Measurements from ENCODE around the gene HMOX1.

The HMOX1 gene, protein sequence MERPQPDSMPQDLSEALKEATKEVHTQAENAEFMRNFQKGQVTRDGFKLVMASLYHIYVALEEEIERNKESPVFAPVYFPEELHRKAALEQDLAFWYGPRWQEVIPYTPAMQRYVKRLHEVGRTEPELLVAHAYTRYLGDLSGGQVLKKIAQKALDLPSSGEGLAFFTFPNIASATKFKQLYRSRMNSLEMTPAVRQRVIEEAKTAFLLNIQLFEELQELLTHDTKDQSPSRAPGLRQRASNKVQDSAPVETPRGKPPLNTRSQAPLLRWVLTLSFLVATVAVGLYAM

DNA sequence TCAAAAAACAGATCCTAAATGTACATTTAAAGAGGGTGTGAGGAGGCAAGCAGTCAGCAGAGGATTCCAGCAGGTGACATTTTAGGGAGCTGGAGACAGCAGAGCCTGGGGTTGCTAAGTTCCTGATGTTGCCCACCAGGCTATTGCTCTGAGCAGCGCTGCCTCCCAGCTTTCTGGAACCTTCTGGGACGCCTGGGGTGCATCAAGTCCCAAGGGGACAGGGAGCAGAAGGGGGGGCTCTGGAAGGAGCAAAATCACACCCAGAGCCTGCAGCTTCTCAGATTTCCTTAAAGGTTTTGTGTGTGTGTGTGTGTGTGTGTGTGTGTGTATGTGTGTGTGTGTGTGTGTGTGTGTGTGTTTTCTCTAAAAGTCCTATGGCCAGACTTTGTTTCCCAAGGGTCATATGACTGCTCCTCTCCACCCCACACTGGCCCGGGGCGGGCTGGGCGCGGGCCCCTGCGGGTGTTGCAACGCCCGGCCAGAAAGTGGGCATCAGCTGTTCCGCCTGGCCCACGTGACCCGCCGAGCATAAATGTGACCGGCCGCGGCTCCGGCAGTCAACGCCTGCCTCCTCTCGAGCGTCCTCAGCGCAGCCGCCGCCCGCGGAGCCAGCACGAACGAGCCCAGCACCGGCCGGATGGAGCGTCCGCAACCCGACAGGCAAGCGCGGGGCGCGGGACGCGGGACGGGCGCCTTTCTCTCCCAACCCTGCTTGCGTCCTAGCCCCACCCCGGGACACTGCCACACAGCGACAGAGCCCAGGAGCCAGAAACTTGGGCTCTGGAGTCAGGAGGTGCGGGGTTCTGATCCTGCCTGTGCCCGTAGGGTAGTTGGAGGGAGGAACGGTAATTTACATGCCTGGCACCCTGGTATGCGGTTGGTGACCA, at the start of gene HMOX1:
HMOX1 (plus strand) TSS at position 560 of the 887 bp plus-strand sequence; CDS start at position 638, 78 bp downstream.
- peak; percentile 20 for DNase-seq

DNA sequence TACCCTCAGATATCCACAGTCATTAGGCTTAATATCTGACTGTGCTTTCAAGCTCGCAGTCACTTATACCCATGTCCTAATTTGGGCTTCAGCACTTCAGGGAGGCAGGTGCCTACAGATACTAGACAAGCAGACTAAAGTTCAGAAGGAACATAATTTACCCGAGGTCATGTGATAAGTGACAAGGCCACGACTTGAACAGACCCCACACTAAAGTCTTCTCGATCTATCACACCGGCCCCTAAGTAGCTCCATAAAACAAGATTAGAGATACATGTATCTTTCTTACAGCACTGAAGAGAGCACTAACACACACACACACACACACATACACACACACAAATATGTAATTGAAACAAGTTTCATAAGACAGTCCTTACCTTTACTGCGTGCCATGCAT, 48.6 kb upstream of the HMOX1 start:
- no peak for DNase-seq

DNA sequence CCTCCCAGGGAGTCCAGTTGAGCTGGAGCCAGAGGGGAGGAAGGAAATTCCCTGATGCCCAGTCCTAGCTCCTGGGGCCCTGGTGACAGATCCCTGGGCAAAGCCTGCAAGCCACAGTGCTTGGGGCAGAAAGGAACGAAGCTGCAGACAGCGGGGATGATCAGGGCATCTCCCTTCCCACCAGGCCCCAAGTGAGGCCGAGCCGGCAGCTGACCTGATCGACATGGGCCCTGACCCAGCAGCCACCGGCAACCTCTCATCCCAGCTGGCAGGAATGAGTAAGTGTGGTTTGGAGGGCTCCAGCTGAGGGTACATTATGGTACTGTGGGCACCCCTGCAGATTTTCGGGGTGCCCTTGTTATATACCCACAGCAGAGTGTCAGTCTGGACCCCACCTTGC, 47.7 kb upstream of the HMOX1 start:
- no peak for DNase-seq

DNA sequence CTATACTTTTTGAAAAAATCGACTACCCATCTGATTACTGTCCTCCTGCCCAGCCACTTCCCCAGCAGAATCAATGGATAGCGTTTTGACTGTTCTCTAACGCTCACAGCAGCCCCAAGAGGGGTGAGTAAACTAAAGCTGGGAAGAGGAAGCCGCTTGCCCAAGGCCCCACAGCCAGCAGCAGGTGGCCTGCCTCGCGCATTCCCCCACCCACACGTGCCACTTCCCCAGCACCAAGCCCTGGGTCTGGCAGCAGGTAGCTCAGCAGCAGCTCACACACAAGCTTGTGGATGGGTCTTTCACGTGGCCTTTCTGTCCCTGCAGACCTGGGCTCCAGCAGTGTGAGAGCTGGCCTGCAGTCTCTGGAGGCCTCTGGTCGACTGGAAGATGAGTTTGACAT, 46.9 kb upstream of the HMOX1 start:
- DNase-seq, result no peak

DNA sequence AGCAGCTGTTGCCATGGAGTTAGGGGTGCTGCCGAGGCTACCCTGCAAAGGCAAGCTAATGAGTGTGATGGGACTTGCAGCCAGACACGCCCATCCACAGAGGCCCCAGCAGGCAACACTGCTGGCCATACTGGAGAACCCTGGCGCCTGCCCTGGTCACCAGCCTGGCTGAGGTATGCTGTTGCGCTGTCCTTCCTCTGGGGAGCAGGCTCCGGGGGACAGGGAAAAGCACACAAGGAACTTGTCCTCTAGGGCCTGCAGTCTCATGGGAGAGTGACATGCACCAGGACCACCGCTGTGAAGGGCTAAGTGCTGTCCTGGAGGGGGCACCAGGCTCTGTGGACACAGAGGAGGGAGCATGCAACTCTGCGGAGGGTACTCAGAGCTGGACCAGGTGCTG, 45.4 kb upstream of the HMOX1 start:
- DNase-seq, result no peak

DNA sequence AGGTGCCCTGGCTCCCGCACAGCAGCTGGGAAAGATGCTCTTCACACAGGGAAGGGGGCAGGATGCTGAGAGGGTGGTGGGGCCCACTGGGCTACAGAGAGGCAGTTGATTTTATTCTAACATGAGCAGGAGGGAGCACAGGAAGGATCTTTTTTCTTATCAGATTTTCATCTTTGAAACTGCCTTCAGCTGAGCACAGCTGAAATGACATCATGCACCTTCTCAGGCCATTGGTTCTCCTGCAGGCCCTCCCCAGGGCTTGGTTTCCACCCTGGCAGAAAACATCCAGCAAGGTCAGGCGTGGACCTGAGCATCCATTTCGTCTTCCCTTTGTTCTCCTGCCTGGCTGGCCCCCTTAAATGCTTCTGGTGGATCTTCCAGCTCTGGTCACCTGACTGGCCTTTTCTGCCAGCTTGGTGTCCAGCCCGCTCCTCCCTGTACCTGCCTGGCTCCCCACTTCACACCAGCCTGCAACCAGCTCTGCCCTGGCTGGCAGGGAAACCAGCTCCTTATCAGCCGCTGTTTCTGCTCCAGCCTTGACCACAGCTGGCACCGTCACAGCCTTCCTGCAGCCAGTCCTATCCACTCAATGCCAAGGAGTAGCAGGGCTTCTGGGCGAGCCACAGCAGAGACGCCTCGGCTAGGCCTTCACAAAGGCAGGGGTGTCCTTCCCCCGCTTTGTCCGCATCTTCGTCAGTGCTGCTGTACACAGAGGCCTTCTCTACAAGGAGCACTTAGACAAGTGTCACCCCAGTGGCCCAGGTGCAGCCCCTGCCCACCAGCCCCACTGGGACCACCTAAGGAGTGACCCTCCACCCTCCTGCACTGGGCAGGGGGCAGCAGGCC, 44.7 kb upstream of the HMOX1 start:
- no peak for DNase-seq

DNA sequence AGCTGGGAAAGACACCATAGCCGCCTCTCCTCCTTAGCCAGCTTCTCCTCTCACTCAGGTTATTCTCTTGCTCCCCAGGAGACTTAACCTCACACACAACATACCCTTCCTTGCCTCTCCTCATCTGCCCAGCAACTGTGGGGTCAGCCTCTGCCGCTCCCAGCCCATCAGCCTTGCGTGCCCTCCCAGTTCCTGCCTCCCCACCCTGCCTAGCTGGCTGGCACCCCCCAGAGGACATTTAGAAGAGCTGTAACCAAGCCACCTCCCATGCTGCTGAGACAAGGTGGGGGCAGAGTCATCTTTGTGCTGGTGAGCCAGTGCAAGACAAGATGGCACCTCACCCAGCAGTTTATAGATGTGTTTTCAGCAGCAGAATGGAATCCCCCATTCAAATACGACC, 43.0 kb upstream of the HMOX1 start:
- no peak for DNase-seq

DNA sequence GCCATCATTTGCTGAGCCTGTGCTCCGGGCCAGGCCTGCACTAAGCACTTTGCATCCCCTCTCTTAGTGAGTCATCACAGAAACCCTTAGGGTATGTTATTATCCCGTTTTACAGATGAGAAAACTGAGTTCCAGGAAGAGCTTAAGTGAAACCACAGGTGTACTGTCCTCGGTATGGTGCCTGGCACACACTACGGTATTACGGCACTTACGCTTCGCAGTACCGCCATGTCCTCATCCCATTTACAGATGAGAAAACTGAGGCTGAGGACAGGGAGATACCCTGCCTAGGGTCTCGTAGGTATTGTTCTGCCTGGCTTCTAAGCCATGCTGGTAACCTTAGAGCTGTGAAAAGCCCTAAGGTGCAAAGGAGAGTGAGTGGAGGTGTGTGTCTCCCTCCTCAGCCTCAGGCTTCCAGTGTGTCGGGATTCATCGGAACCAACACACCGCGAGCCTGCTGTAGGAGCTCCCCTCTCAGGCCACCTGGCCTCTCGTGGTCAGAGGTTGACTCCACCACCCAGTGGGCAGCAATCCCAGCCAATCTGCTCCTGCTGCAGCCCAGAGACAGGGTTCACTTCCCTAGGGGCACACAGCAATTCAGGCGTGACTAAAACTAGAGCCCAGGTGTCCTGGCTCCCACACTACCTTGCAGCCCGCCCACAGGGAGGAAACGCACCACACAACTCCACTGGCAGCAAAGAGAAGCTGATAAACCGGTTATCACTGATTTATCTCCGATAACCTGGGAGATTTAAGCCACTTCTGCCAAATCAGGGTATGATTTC, 39.6 kb upstream of the HMOX1 start:
- DNase-seq, result no peak

DNA sequence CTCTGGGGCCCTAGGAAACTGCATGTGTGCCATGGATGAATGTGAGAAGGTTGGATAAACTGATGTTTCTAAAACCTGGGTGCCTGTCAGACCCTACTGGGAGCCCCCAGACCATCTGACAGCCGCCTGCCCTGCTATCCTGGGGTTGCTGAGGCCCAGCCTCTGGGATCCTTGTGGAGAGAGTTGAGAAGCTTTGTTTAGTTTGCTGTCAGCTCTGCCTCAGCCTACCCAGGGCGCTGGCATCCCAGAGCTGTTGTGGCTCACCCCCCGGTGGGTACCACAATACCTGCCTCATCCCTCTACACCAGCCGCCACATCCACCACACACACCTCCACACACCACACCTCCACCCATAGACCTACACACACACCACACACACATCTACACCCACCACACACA, 38.5 kb upstream of the HMOX1 start:
- no peak for DNase-seq

DNA sequence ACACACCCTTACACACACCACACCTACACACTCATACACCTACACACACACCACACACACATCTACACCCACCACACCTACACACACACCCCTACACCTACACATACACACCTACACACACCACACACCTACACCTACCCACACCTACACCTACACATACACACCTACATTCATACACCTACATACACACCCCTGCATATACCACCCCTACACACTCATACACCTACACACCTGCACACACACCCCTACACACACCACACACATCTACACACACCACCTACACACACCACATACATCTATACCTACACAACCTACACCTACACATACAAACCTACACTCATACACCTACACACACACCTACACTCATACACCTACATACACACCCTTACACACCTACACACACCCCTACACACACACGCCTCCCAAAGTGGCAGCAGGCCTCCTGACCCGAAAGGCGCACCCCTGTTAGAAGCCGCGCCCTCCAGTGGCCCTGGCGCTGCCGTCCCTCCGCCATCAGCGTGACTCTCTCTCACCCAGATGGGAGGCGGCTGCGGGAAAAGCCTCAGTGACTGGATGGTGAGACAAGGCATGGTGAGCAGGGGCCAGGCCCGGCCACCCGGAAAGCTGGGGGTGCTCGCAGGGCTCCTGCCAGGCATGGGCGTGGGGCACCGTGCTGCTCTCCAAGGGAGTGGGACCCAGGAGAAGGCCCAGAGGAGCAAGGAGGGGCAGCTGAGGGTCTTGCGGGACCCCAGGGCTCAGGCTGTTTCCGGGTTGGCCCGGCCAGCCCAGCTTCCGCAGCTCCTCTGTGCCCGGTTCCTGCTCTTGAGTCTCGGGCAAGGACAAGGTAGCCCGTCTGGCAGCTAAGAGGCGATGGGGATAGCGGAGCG, 37.0 kb upstream of the HMOX1 start:
- DNase-seq, result no peak

DNA sequence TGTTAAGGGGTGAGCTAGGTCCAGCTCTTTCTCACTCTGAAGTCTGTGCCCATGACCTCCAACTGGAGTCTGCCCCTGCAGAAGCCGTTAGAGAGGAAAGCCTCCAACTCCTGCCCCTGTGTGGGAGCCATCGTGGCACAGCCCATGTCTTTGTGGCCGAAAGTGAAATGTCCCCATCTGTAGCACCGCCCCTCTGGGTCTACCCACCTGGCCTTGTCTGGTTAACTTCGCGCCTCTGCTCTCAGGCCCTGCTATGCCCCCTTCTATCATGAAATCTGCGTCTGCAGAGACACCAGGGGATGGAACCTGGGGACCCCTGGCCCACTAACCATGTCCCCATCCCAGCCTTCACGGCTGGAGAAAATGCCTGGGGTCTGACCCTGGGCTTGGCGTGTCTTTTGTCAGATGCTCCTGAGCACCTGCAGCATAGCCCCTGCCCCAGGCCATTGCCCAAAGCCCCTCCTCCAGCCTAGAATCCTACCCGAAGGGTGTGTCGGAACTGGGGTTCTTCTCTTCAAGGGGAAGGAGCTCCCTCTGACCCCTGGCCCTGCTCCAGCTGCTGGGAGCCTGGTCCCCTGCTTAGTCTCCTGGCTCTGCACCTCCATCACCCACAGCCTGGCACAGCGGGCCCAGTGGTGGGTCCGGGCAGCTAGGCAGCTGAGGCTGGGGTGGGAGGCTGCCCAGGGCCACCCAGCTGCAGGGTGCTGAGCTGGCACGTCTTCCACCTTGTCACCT, 35.8 kb upstream of the HMOX1 start:
- no peak for DNase-seq

DNA sequence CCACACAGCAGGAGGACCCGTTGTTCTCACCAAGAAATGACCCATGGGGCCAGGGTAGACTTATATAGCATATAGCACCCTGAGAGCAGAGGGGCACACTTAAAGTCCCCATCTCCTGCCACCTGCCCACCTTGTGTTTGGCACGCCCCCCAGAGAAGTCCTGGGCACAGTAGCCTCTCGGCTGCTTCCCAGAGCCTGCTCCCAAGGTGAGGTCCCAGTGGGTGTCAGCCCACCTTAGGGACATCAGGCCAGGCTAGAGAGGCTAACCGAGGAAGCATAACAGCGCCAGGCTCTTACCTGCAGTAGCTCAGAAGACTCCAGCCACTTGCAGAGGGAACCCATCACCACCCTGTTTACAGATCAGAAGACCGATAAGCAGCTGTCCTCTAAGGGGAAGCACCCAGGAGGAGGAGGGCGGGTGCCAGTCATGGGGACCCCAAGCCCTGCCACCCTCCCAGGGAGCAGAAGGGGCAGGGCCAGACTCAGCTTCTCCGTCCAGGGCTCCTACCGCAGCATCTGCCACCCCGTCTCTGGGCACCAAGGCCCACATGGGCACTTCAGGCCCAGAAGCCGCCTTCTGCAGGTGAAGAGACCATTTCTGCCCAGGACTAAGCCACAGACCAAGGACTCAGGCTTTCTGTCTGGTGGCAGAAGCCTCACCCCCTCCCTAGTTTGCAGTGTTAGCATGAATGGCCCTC, 34.9 kb upstream of the HMOX1 start:
- DNase-seq, result no peak

DNA sequence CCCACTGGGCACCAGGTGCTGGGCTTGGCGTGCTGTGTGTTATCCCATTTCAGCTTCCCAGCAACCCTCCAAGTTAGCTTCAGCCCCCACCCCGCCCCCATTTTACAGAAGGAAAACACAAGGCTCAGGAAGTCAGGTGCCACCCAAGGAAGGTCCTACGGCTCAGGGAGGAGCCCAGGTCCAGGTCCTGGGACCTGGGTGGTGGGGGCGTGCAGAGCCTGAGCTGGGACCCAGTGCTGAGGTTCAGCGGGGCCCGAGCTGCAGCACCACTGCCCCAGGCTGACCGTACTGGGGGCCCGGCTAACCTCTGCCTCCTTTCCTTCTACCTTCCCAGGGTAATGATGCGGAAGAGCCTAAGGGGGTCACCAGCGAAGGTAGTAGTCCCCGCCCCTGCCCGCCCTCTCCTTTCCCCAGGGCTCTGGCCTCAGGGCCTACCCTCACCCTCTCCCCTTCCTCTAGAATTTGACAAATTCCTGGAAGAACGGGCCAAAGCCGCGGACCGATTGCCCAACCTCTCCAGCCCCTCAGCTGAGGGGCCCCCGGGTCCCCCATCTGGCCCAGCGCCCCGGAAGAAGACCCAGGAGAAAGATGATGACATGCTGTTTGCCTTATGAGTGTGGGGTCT, 34.2 kb upstream of the HMOX1 start:
- DNase-seq, result no peak

DNA sequence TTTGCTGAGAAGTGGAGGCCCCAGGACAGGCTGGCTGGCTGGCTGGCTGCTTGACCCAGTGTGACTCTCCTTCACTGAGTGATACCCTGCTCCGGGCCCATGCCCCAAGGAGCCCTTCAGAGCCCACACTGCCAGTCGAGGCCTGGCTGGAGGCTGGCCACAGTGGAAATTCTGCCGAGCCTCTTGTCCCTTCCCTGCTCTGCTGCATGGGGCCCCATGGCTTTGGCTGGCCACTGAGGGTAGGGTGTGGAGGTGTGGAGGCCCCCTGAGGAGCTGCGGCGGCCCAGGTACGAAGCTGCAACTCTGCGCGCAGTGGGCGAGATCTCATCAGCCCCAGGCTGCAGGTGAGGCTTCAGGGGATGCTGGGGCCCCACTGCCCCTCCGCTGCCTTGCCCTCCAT, 33.4 kb upstream of the HMOX1 start:
- no peak for DNase-seq

DNA sequence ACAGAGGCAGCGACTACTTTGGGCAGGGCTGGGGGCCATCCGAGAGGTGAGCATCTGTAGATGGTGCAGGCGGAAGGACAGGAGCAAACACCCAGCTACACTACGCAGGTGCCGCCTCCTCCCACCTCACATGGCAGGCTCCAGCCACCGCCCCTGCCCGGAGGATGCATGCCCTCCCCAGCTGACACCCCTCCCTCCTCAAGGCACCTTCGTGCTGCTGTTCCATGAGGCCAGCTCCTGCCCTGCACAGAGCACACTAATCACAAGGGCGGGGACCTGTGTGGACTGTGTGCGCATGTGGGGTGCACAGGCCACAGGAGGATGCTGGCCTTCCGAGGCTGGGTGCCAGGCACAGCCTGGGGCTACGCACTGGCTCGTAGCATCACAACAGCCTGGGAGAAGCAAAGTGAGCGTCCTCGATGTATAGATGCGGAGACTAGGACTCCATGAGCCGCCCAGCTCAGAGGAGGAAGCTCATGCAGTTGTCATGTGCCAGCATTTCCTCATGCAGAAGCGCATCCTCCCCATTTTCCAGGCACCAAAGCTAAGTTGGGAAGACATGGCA, 32.8 kb upstream of the HMOX1 start:
- DNase-seq, result no peak

DNA sequence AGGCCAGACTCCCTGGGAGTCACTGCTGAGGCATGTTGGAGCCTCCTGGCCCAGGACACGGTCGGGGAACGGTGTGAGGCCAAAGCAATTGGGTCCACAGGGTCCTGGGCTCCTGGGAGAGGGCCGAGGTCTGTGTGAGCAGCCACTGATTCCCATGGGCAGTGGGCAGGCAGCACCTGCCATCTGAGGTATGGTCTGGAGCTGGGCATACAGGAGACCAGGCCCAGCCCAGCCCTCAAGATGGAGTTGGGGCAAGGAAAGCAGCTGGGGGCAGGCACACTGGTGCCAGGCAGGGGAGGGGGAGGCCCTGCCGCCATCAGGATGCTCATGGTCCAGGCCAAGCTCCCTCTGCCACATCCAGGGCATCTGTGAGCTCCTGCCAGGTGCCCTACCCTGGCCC, 32.2 kb upstream of the HMOX1 start:
- no peak for DNase-seq

DNA sequence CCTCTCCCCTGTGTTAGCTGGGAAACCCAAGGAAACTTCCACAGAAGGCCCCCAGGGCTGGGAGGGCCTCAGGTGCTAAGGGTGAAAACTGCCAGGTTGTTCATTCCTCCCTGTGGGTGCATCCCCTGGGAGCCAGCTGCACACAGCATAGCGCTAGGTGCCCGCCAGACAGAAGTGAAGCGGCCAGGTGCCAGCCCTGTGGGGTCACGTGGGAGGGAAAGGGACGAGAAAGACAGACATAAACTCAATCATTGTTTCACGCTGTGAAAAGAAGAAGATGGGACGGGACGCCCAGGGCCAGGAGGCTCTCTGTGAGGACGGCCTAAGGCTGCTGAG, 31.6 kb upstream of the HMOX1 start:
- DNase-seq, result no peak

DNA sequence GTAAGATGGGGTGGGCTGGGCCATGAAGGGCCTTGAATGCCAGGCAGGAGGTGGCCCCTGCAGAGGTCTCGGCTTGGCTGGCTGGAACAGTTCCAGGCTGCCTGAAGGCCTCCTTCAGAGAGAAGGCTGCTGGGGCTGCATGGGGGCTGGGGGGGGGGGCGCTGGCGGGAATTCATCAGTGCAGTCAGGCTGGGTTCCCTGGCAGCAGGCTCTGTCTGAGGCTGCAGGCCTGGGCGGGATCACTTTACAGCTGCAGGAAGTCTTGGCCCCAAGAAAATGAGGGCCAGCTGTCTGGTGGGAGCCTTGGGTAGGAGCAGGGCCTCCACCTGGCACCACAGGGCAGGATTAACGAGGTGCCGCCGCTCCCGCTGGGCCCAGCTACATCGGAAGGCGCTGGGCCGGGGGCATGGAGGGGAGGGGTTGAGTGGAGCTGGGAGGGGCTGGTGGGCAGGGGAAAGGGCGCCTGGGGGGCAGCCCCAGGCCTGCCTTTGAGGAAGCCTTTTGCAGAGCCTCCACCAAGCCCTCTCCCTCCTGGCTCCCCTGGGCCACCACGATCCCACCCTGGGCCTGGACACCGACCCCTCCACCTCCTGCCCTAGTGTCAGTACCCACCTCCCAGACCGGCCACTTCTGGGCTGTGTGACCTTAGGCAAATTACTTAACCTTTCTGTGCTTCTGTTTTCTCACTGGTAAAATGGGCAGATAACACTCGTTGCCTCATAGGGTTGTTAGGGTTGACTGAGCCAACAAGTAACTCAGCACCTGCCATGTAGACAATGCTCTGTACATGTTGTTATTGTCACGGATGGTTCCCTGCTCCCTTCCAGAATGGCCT, 31.0 kb upstream of the HMOX1 start:
- peak; percentile 47 for DNase-seq
